A673 (cell line): ENCODE measurements around the gene ALKBH7. TPM values are rescaled to one million over a fixed set of nuclear protein-coding genes. Genes with fewer than 3 reads are reported as not detected.

Experiments
- Bru-seq: library from RNA; stranded (reverse); fragments of 400-500 nt; gene quantifications from one replicate; lab custom pipeline; 2021; lab: Mats Ljungman, UMichigan
- BruChase-seq, 2 experiments: library from RNA; stranded (reverse); fragments of 400-500 nt; gene quantifications; one replicate each; lab custom pipeline; 2021; lab: Mats Ljungman, UMichigan
- BruUV-seq: library from RNA; stranded (reverse); fragments of 400-500 nt; replicated peaks from 2 replicates; lab custom pipeline; 2021; lab: Mats Ljungman, UMichigan
- CTCF ChIA-PET: fragments of 300-600 bp; sonication (Branson Sonifier 250); formaldehyde crosslinking; loops from one replicate; lab custom pipeline; 2022; ENCODE audit warnings: antibody characterized with exemption; lab: Charles Lee
- POLR2A ChIA-PET: fragments of 300-600 bp; sonication (Branson Sonifier 250); formaldehyde crosslinking; loops from one replicate; lab custom pipeline; 2022; ENCODE audit warnings: antibody characterized with exemption; ENCODE audit not compliant: low non-redundant PET; lab: Charles Lee
- DNase-seq: peaks from one replicate; pipeline ENCODE4 v3.0.0-alpha.2; 2015; ENCODE audit warnings: low spot score
- H3K27ac ChIP-seq: fragments of 200-600 bp; sonication (generic); 2 replicates; pipeline ENCODE4 v1.5.1; 2016; ENCODE audit warnings: mixed run types, low read depth, mild to moderate bottlenecking, mixed read lengths, antibody characterized with exemption, low read length; ENCODE audit not compliant: poor library complexity, severe bottlenecking
- H3K27me3 ChIP-seq: fragments of 200-600 bp; sonication (generic); replicated peaks from 2 replicates; pipeline ENCODE4 v1.6.1; 2017; ENCODE audit warnings: mixed run types, low read depth, mild to moderate bottlenecking, mixed read lengths, antibody characterized with exemption, low read length; ENCODE audit not compliant: insufficient read depth, poor library complexity
- H3K36me3 ChIP-seq: fragments of 200-600 bp; sonication (generic); 2 replicates; pipeline ENCODE4 v1.6.1; 2016; ENCODE audit warnings: mixed run types, mild to moderate bottlenecking, mixed read lengths, antibody characterized with exemption, low read length; ENCODE audit not compliant: insufficient read depth, poor library complexity, severe bottlenecking
- H3K4me1 ChIP-seq: fragments of 200-600 bp; sonication (generic); 2 replicates; pipeline ENCODE4 v1.6.1; 2017; ENCODE audit warnings: mixed run types, mild to moderate bottlenecking, mixed read lengths, antibody characterized with exemption, low read length; ENCODE audit not compliant: insufficient read depth, poor library complexity, severe bottlenecking
- H3K4me3 ChIP-seq: fragments of 200-600 bp; sonication (generic); 2 replicates; pipeline ENCODE4 v1.5.1; 2016; ENCODE audit warnings: low read depth, mixed run types, mild to moderate bottlenecking, mixed read lengths, low read length; ENCODE audit not compliant: poor library complexity, severe bottlenecking
- H3K9me3 ChIP-seq: fragments of 200-600 bp; sonication (generic); 2 replicates; pipeline ENCODE4 v1.6.1; 2016; ENCODE audit warnings: mixed run types, low read depth, mild to moderate bottlenecking, mixed read lengths, antibody characterized with exemption, low read length; ENCODE audit not compliant: poor library complexity, severe bottlenecking
- CTCF ChIP-seq: fragments of 300-800, 200-600 bp; sonication (generic); conservative IDR thresholded peaks from 2 replicates; pipeline ENCODE4 v1.5.1; 2017; ENCODE audit warnings: low read depth, mild to moderate bottlenecking, antibody characterized with exemption, low read length, moderate library complexity, mixed read lengths
- EZH2 ChIP-seq: fragments of 200-600 bp; sonication (generic); IDR thresholded peaks from 2 replicates; pipeline ENCODE4 v1.6.1; 2017; ENCODE audit warnings: borderline replicate concordance, low read depth, mild to moderate bottlenecking, mixed read lengths, antibody characterized with exemption, low read length; ENCODE audit not compliant: poor library complexity, severe bottlenecking
- intact Hi-C: fragments of 100-400 bp; cut with micrococcal nuclease; formaldehyde crosslinking; loops from one replicate; pipeline ENCODE4 v1.10.0; 2022; ENCODE audit not compliant: unreplicated experiment
- long read RNA-seq: library from polyadenylated mRNA; stranded (forward); transcript quantifications from one replicate; pipeline ENCODE4 v2.0.0, GENCODE V29; 2022
- total RNA-seq: library from RNA; stranded (reverse); gene quantifications from 2 replicates; pipeline ENCODE4 v1.2.3, GENCODE V29; 2021

Gene ALKBH7
- total RNA-seq = 30.6 and 37.1 TPM in 2 replicates
- Bru-seq, nascent RNA = percentile 45 among the genes with signal in this experiment
- percentile 51 among the genes with signal in this experiment for BruChase-seq, experiment 1, labeled RNA remaining after a 2-hour chase
- BruChase-seq, experiment 2, labeled RNA remaining after a 6-hour chase = percentile 58 among the genes with signal in this experiment
- long read RNA-seq, transcript ALKBH7-201 (4 exons, 1,332 nt) = major isoform, 31 of 39 reads
- long read RNA-seq, partial matches to known transcripts = 5 of 39 reads
- long read RNA-seq, other reads (novel, unspliced or antisense) = 1 of 39 reads

GRCh38 chr19:6372594-6373095, at the start of gene ALKBH7:
ALKBH7 (plus strand) TSS chr19:6372794; CDS start chr19:6372821, 27 bp downstream.
- no TSS peak for BruUV-seq
- no peaks in the 10 kb centered on the region for H3K27me3 ChIP-seq
- intact Hi-C loops = loop anchor here (5.0 kb wide), 1 partner anchor 50 kb away; the partner anchor contains the start of gene KHSRP
- TF ChIP-seq CTCF (no peak), EZH2 (no peak)
- POLR2A ChIA-PET = interaction anchor here (0.8 kb wide), 1 partner anchor 12 kb away, joined by 11 read pairs; the partner anchor contains the start of gene CLPP
- peak within 1 kb of the TSS; percentile 91 for H3K4me3 ChIP-seq
- DNase-seq = peak; percentile 100
- H3K36me3 ChIP-seq = peaks cover 14% of the 10 kb centered on the region
- no peaks in the 10 kb centered on the region for H3K9me3 ChIP-seq
- H3K27ac ChIP-seq = peak within 1 kb of the TSS; percentile 99
- CTCF ChIA-PET = interaction anchor here (0.5 kb wide), 1 partner anchor 1064 kb away, joined by 4 read pairs; no protein-coding TSS in a partner anchor
- peaks cover 12% of the 10 kb centered on the region for H3K4me1 ChIP-seq

GRCh38 chr19:6324757-6325156, 47.8 kb upstream of the ALKBH7 start:
- DNase-seq = peak; percentile 18
- no peak overlapping the region for H3K27ac ChIP-seq
- H3K36me3 ChIP-seq = no peaks in the 10 kb centered on the region
- no peak for TF ChIP-seq EZH2
- TF ChIP-seq CTCF = no peak
- POLR2A ChIA-PET = no interaction called here
- no peaks in the 10 kb centered on the region for H3K4me1 ChIP-seq
- H3K27me3 ChIP-seq = no peaks in the 10 kb centered on the region
- CTCF ChIA-PET = no interaction called here
- no peak overlapping the region for H3K4me3 ChIP-seq
- BruUV-seq = no TSS peak
- H3K9me3 ChIP-seq = no peaks in the 10 kb centered on the region
- intact Hi-C loops = no loop called here

DNA sequence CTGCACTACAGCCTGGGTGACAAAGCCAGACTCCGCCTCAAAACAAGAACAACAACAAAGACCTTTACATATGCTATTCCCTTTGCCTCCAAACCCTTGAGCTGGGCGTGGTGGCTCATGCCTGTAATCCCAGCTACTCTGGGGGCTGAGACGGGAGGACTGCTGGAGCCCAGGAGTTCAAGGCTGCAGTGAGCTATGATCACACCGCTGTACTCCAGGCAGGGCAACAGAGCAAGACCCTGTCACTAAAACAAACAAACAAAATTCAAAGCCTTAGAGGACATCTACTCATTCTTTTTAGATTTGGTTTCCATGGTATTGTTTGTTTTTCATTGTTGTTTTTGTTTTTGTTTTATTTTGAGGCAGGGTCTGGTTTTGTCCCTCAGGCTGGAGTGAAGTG, 47.0 kb upstream of the ALKBH7 start:
- H3K27me3 ChIP-seq = no peaks in the 10 kb centered on the region

More for the DNA sequence above, 47.0 kb upstream of the ALKBH7 start:
- DNase-seq = no peak
- Histone ChIP-seq H3K9me3 (no peaks in the 10 kb centered on the region), H3K4me1 (no peaks in the 10 kb centered on the region), H3K4me3 (no peak overlapping the region), H3K27ac (no peak overlapping the region), H3K36me3 (no peaks in the 10 kb centered on the region)
- BruUV-seq = no TSS peak
- no peak for TF ChIP-seq CTCF
- no peak for TF ChIP-seq EZH2
- POLR2A ChIA-PET = no interaction called here
- CTCF ChIA-PET = no interaction called here
- intact Hi-C loops = no loop called here
